Activated CD4-positive, alpha-beta T cell treated with anti-CD3 and anti-CD28 coated beads, Interleukin-2, amount 50 U/mL, for 4 hours (primary cell): ENCODE results near the gene MED10.

Experiments used
- DNase-seq, 2 experiments: peaks; one replicate each; pipeline ENCODE4 v3.0.0-alpha.2; 2020

Gene MED10

GRCh38 chr5:6347673-6348072 lies 30.7 kb downstream of the MED10 start:
- DNase-seq: no peak

DNA sequence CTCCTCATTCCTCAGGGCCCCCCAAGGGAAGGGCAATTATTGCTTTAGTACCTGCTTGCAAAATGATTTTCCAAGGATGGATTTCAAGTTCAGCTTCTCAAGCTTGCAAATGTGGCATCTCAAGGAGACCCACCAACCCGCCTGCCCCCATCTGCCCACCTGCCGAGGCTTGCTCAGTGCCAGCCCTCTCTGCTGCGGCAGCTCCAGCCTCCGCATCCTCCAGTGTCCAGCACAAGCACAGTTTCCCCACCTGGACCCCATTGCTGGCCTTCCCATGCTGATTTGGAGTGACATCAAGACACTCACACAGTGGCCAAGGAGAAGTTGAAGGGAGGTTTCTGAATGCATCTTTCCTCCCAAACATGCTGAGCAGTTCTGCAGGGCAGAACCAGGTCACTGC lies 31.2 kb downstream of the MED10 start:
- DNase-seq: no peak

- no peak for DNase-seq
These were observed 33.8 kb downstream of the MED10 start for GRCh38 chr5:6344593-6344989.

DNA sequence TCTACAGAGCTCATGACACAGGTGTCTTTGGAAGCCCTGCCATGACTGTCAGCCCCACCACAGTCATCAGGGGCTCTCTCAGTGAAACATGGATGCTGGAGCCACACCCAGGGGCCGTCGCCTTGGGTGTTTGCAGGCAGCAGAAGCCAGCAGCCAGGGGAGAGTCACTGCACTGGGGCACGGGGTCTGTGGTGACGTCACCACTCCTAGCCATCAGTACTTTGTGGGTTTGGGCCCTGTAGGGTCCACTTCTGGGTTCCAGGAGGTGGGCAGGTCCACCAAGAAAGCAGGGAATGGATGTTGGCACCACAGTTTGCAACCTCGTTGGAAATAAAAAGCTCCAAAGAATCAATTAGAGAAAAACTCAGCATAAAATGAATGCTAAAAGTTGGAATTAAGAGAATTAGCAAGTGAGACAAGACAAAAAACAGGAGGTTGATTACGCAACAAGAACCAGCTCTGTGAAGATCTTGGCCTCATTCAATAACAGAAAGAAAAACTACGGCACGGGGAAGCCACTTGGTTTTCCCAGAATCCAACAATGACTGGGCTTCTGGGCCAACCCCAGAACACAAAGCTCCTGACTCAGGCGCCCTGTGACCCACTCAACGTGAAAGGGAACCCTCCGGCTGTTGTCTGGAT lies 34.3 kb downstream of the MED10 start:
- no peak for DNase-seq

DNA sequence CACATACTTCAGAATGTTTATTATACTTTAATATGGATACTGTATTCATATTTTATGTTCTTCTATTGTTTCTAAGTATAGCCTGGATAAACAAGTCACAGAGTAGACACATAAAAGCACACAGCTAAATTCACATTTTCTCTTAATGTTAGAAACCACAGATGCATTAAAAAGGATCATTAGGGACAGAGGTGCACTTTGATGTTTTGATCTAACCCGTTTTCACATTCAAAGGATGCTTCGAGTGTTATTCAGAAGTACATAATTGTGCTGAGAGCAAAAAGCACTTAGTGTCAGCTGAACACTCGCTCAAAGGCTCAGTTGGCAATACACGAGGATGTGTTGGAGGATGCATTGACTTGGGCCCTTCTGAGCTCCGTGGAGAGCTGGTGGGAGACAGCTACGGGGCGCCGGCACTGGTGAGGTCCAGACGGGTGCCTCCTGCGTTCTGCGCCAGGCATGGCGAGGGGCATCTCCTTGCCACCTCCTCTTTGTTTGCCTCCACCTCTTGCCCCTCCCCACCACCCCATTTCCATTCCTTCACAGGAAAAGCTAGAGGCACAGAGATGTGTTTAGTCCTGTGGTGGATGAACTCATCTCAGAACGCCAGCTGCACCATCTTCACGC lies 35.5 kb downstream of the MED10 start:
- DNase-seq: no peak

DNA sequence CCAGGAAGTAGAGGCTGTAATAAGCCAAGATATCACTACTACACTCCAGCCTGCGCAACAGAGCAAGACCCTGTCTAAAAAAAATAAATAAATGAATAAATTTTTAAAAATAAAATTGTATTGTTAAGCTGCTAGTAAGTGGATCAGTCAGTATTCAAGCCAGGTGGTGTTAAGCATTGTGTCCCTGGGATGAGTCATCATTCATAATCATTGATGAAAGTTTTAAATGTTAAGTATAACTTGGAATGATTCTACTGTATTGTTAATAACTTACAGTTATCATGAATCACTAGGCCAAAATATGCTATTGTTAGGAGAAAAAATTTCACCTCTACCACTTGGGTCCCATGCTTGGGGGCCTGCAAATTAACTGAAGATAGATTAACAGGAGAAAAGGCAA lies 38.2 kb downstream of the MED10 start:
- DNase-seq: no peak

DNA sequence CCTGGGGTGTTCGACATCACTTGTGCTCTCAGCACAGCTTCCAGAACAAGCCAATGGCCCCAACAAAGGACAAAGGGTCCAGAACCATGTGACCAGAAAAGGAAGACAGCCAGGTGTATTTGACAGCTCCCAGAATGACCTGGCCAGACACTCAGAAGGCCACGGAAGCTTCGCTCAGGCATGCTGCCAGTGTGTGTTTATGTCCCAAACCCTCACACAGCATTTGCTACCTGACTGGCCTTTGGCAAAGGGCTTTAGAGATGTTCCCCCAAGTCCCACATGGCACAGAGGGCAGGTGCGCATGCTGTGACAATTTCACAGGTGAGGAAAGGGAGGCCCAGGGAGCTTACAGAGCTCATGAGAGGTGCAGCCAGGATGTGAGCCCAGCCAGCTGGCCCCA lies 39.5 kb downstream of the MED10 start:
- DNase-seq: no peak

- DNase-seq: no peak
These were observed 40.2 kb downstream of the MED10 start for GRCh38 chr5:6338135-6338534.

DNA sequence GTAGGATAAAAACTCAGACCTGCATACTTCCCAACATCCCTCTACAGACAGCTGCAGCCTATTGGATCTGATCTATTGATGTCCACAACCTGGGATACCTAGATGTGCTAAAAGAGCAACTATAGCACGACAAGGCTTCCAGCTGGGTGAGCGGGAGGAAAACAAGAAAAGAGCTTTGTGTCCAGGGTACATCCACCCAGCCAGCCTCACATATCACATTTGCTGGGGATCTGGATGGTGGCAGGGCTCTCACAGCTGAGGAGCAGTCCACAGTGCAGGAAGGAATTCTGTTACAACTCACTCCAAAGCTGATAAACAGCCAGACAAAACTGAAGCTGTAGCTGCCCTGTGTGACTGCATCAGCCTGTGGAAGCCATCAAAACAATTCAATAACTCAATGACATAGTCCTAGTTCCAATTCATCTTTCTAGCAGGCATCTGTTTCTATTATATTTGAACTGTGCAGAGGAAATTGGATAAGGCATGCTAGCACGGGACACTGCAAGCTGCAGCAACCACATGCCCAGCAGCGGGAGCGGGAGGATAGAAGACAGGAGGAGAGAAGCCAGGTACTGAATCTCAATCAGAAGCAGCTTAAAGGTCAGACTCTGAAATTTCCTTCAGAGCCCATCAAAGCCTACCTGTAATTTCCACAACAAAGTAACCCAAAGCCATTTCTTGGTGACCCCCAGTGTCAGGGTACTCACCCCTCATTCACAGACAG lies 45.0 kb downstream of the MED10 start:
- no peak for DNase-seq

- no peak for DNase-seq
These were observed 50.2 kb downstream of the MED10 start for GRCh38 chr5:6328173-6328572.

- no peak for DNase-seq
These were observed 51.6 kb downstream of the MED10 start for GRCh38 chr5:6326776-6327175.

DNA sequence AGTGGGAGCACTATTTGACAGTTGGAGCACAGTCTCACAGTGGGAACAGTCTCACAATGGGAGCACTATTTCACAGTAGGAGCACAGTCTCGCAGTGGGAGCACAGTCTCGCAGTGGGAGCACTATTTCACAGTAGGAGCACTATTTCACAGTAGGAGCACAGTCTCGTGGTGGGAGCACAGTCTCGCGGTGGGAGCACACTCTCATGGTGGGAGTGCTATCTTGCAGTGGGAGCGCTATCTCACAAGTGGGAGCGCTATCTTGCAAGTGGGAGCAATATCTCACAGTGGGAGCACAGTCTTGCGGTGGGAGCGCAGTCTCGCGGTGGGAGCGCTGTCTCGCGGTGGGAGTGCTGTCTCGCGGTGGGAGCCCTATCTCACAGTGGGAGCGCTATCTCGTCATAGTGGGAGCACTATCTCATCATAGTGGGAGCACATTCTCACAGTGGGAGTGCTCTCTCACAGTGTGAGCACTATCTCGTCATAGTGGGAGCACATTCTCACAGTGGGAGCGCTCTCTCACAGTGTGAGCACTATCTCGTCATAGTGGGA lies 56.1 kb downstream of the MED10 start:
- no peak for DNase-seq
